ENCODE data around the gene PIGL. TPM values are rescaled to one million over a fixed set of nuclear protein-coding genes. Genes with fewer than 3 reads are reported as not detected.

Gene PIGL
- total and polyA plus RNA-seq, 2 donors (not counting 1 experiment from before 2014, with no cell fraction given), result 16.4 to 19.3 TPM

DNA sequence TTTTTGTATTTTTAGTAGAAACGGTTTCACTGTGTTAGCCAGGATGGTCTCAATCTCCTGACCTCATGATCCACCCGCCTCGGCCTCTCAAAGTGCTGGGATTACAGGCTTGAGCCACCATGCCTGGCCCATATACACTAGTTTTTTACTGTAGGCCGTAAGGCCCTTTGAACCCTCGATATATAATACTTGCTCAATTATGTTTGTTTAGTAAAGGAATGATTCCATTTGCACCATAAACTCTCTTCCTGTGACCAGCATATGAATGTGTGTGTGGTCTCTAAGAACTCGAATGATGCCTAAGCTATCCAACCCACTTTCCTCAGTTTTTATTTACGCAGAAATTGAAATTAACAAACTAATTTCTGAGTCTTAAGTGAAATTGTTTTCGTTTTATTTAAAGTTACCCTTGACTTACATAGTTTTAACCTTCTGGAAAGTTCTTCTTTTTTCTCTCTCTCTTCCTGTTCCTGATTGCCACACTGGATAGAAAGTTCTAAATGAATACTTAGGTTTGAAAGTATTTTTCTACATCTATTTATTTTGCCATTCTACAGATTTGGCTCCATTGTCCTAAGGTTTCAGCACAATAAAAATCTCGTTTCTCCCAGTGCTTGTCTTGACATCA lies 37.9 kb downstream of the PIGL start:
- H3K4me3 ChIP-seq (replicated peaks in 1 of 4; ENCODE audit: control extremely low read depth in 1 of 4, insufficient read depth in 1 of 4, low read depth in 3 of 4, low read length in 4 of 4), result peak overlapping the region in 1 of 4 experiments; percentile 37
- peak overlapping the region; percentile 53 for H3K4me2 ChIP-seq (ENCODE audit: extremely low read depth, insufficient read depth, low read length)
- no peaks in the 10 kb centered on the region for H4K20me1 ChIP-seq (ENCODE audit: control insufficient read depth, extremely low read depth, insufficient read depth, low read length)
- no peaks in the 10 kb centered on the region for H3K36me3 ChIP-seq (ENCODE audit: control insufficient read depth, insufficient read depth, low read length)
- H3K27me3 ChIP-seq (ENCODE audit: control insufficient read depth, insufficient read depth, low read length), result no peaks in the 10 kb centered on the region
- no peaks in the 10 kb centered on the region for H3K79me2 ChIP-seq (ENCODE audit: control insufficient read depth, insufficient read depth, low read length)
- no peaks in the 10 kb centered on the region for H3K9me3 ChIP-seq (ENCODE audit: control insufficient read depth, insufficient read depth, low read depth, low read length)
- H3K27ac ChIP-seq (ENCODE audit: insufficient read depth, low read length), result no peak overlapping the region
- TF ChIP-seq, protein P1, sequence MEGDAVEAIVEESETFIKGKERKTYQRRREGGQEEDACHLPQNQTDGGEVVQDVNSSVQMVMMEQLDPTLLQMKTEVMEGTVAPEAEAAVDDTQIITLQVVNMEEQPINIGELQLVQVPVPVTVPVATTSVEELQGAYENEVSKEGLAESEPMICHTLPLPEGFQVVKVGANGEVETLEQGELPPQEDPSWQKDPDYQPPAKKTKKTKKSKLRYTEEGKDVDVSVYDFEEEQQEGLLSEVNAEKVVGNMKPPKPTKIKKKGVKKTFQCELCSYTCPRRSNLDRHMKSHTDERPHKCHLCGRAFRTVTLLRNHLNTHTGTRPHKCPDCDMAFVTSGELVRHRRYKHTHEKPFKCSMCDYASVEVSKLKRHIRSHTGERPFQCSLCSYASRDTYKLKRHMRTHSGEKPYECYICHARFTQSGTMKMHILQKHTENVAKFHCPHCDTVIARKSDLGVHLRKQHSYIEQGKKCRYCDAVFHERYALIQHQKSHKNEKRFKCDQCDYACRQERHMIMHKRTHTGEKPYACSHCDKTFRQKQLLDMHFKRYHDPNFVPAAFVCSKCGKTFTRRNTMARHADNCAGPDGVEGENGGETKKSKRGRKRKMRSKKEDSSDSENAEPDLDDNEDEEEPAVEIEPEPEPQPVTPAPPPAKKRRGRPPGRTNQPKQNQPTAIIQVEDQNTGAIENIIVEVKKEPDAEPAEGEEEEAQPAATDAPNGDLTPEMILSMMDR (conservative IDR thresholded peaks at IDR 0.05 in 1 of 2, IDR thresholded peaks at IDR 0.05 in 1 of 2; ENCODE audit: low read depth in 1 of 2, low read length in 2 of 2), result no peak
- no peak for TF ChIP-seq EZH2 (IDR thresholded peaks at IDR 0.05; ENCODE audit: low read length, missing control alignments)
- H3K4me1 ChIP-seq (ENCODE audit: control insufficient read depth, extremely low read depth, insufficient read depth, low read length), result peaks cover 5% of the 10 kb centered on the region
- H2AFZ ChIP-seq (ENCODE audit: low read length), result peak overlapping the region; percentile 57
- no peak for DNase-seq (ENCODE audit: low read depth in 2 of 2)
- no peak overlapping the region for H3K9ac ChIP-seq (ENCODE audit: insufficient read depth, low read length)

DNA sequence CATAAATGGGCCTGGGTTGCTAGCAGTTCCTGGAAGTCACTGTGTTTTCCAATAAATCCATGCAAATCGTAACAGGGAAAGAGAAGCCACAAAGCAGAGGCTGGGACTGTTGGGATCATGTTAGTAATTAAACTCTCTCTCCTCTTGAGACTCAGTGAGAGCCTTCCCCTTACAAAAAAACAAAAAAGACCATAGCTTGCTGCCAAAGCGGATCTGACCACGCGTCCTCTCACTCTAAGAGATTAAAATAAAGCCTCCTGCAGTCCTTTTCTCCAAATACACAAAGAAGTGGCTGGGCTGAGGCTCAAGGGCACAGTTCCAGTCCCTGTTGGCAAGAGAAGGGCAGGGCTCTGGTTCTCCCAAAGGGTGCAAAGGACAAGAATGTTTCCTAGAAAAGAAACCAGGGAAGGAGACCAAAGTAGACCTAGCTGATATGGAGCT lies 38.5 kb downstream of the PIGL start:
- peaks cover 5% of the 10 kb centered on the region for H3K4me1 ChIP-seq (ENCODE audit: control insufficient read depth, extremely low read depth, insufficient read depth, low read length)
- no peak overlapping the region for H3K9ac ChIP-seq (ENCODE audit: insufficient read depth, low read length)
- DNase-seq (ENCODE audit: low read depth in 2 of 2), result peak; percentile 58 to 82

DNA sequence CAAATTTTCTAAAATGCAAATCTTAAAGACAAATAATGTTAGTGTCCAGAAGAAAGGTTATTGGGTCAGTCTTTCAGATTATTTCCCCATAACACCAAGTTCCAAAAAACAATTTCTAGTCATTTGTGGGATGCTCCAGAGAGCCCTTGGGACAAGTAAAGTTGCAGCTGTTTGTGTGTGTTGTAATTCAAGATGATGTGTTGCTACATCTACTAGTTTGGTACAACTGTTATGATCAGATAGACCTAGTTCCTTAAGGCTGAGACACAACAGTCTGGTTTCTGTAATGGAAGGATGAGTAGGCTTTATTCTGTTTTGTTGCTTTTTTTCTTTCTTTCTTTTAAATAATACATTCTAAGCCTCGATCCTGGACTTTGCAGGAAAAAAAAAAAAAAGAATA lies 41.9 kb downstream of the PIGL start:
- Histone ChIP-seq H3K9me3 (ENCODE audit: control insufficient read depth, insufficient read depth, low read depth, low read length) (no peaks in the 10 kb centered on the region), H3K27ac (ENCODE audit: insufficient read depth, low read length) (no peak overlapping the region), H3K9ac (ENCODE audit: insufficient read depth, low read length) (no peak overlapping the region), H3K4me3 (replicated peaks in 1 of 4; ENCODE audit: control extremely low read depth in 1 of 4, insufficient read depth in 1 of 4, low read depth in 3 of 4, low read length in 4 of 4) (no peak overlapping the region), H4K20me1 (ENCODE audit: control insufficient read depth, extremely low read depth, insufficient read depth, low read length) (no peaks in the 10 kb centered on the region), H3K79me2 (ENCODE audit: control insufficient read depth, insufficient read depth, low read length) (no peaks in the 10 kb centered on the region), H2AFZ (ENCODE audit: low read length) (no peak overlapping the region), H3K4me1 (ENCODE audit: control insufficient read depth, extremely low read depth, insufficient read depth, low read length) (peaks cover 5% of the 10 kb centered on the region), H3K27me3 (ENCODE audit: control insufficient read depth, insufficient read depth, low read length) (no peaks in the 10 kb centered on the region), H3K36me3 (ENCODE audit: control insufficient read depth, insufficient read depth, low read length) (no peaks in the 10 kb centered on the region), H3K4me2 (ENCODE audit: extremely low read depth, insufficient read depth, low read length) (no peak overlapping the region)
- TF ChIP-seq EZH2 (IDR thresholded peaks at IDR 0.05; ENCODE audit: low read length, missing control alignments), result no peak
- TF ChIP-seq, protein P1 (conservative IDR thresholded peaks at IDR 0.05 in 1 of 2, IDR thresholded peaks at IDR 0.05 in 1 of 2; ENCODE audit: low read depth in 1 of 2, low read length in 2 of 2), result no peak
- DNase-seq (ENCODE audit: low read depth in 2 of 2), result peak in 1 of 2 donors; percentile 71

More for the DNA sequence above, 38.5 kb downstream of the PIGL start:
- H3K36me3 ChIP-seq (ENCODE audit: control insufficient read depth, insufficient read depth, low read length), result no peaks in the 10 kb centered on the region
- peak overlapping the region in 3 of 4 experiments; percentile 0 to 37 (median 32) for H3K4me3 ChIP-seq (replicated peaks in 1 of 4; ENCODE audit: control extremely low read depth in 1 of 4, insufficient read depth in 1 of 4, low read depth in 3 of 4, low read length in 4 of 4)
- peak overlapping the region; percentile 57 for H2AFZ ChIP-seq (ENCODE audit: low read length)
- H4K20me1 ChIP-seq (ENCODE audit: control insufficient read depth, extremely low read depth, insufficient read depth, low read length), result no peaks in the 10 kb centered on the region
- H3K79me2 ChIP-seq (ENCODE audit: control insufficient read depth, insufficient read depth, low read length), result no peaks in the 10 kb centered on the region
- H3K27ac ChIP-seq (ENCODE audit: insufficient read depth, low read length), result peak overlapping the region; percentile 24
- no peak for TF ChIP-seq EZH2 (IDR thresholded peaks at IDR 0.05; ENCODE audit: low read length, missing control alignments)
- TF ChIP-seq, protein P1 (conservative IDR thresholded peaks at IDR 0.05 in 1 of 2, IDR thresholded peaks at IDR 0.05 in 1 of 2; ENCODE audit: low read depth in 1 of 2, low read length in 2 of 2), result no peak
- no peaks in the 10 kb centered on the region for H3K9me3 ChIP-seq (ENCODE audit: control insufficient read depth, insufficient read depth, low read depth, low read length)
- peak overlapping the region; percentile 53 for H3K4me2 ChIP-seq (ENCODE audit: extremely low read depth, insufficient read depth, low read length)
- no peaks in the 10 kb centered on the region for H3K27me3 ChIP-seq (ENCODE audit: control insufficient read depth, insufficient read depth, low read length)
